ENCODE results near the gene SMYD2. TPM values are rescaled to one million over a fixed set of nuclear protein-coding genes. Genes with fewer than 3 reads are reported as not detected.

Gene SMYD2
- total RNA-seq, 1 experiment from 2014 or later = 27.2 TPM

- no peak for TF ChIP-seq SIN3A (IDR thresholded peaks at IDR 0.05; ENCODE audit: low read depth)
- TF ChIP-seq CEBPB (IDR thresholded peaks at IDR 0.05; ENCODE audit: low read depth) = no peak
- TF ChIP-seq EZH2 (IDR thresholded peaks at IDR 0.05) = no peak
- TF ChIP-seq FOSL1 (IDR thresholded peaks at IDR 0.05; ENCODE audit: low read depth) = no peak
- no peak for TF ChIP-seq POLR2AphosphoS5 (IDR thresholded peaks at IDR 0.05; ENCODE audit: low read depth, low read length)
- TF ChIP-seq CBX3 (IDR thresholded peaks at IDR 0.05; ENCODE audit: low read depth) = no peak
- no peak for TF ChIP-seq SP1 (IDR thresholded peaks at IDR 0.05; ENCODE audit: low read depth)
- no peak for TF ChIP-seq ZNF274 (IDR thresholded peaks at IDR 0.05; ENCODE audit: low read depth, low read length)
- no peak for TF ChIP-seq MAX (IDR thresholded peaks at IDR 0.05)
- TF ChIP-seq EZH2phosphoT487 (IDR thresholded peaks at IDR 0.05; ENCODE audit: borderline replicate concordance) = no peak
Observed at GRCh38 chr1:214296860-214297745, 16.1 kb downstream of the SMYD2 start (continued).

GRCh38 chr1:214300149-214300780, 19.3 kb downstream of the SMYD2 start:
- no peak overlapping the region for H3K4me3 ChIP-seq (replicated peaks in 1 of 2; ENCODE audit: low read depth in 1 of 2, low read length in 2 of 2)
- no peaks in the 10 kb centered on the region for H3K4me1 ChIP-seq (ENCODE audit: control insufficient read depth in 1 of 2, insufficient read depth in 2 of 2, low read length in 2 of 2)
- DNase-seq (ENCODE audit: low read depth, low spot score) = no peak
- ChIA-PET POLR2A (no interaction called here), CTCF (no interaction called here), RAD21 (ENCODE audit: low non-redundant PET in 1 of 2, low total read pairs in 2 of 2, uncharacterized antibody in 2 of 2, unreplicated experiment in 2 of 2) (no interaction called here)
- intact Hi-C loops (cut with micrococcal nuclease) = no loop called here
- H3K27me3 ChIP-seq (ENCODE audit: insufficient read depth, low read length) = no peaks in the 10 kb centered on the region
- H3K9me2 ChIP-seq (ENCODE audit: insufficient read depth) = no peaks in the 10 kb centered on the region
- no peaks in the 10 kb centered on the region for H3K36me3 ChIP-seq (ENCODE audit: control insufficient read depth in 1 of 2, insufficient read depth in 2 of 2, low read length in 2 of 2)
- no peak overlapping the region for H2AFZ ChIP-seq (ENCODE audit: low read depth, low read length, poor library complexity, severe bottlenecking)
- no peak overlapping the region for H3K4me2 ChIP-seq (ENCODE audit: low read length)
- no peaks in the 10 kb centered on the region for H3K9me3 ChIP-seq (ENCODE audit: control insufficient read depth in 1 of 2, insufficient read depth in 1 of 2, low read depth in 1 of 2, low read length in 2 of 2)
- H3K79me2 ChIP-seq (ENCODE audit: insufficient read depth, low read length) = peaks cover 7% of the 10 kb centered on the region; the same call in 1 of the 2 replicates
- ATAC-seq = no peak
- no TSS peak for BruUV-seq (replicated peaks)
- no peak overlapping the region for H3K9ac ChIP-seq (ENCODE audit: low read length)
- H3K27ac ChIP-seq (ENCODE audit: low read depth, low read length) = no peak overlapping the region
- no peaks in the 10 kb centered on the region for H4K20me1 ChIP-seq (ENCODE audit: insufficient read depth)
- TF ChIP-seq JUND (IDR thresholded peaks at IDR 0.05) (no peak), ZNF274 (IDR thresholded peaks at IDR 0.05; ENCODE audit: low read depth, low read length) (no peak), ZFX (IDR thresholded peaks at IDR 0.05) (no peak), POLR2A (IDR thresholded peaks at IDR 0.05; ENCODE audit: borderline replicate concordance, extremely low read depth, insufficient read depth, insufficient read length) (no peak), EZH2 (IDR thresholded peaks at IDR 0.05) (no peak), EZH2phosphoT487 (IDR thresholded peaks at IDR 0.05; ENCODE audit: borderline replicate concordance) (no peak), ELF1 (IDR thresholded peaks at IDR 0.05; ENCODE audit: borderline replicate concordance, low read depth) (no peak), ZBTB33 (IDR thresholded peaks at IDR 0.05; ENCODE audit: extremely low read depth, insufficient replicate concordance, low read length) (no peak), REST (IDR thresholded peaks at IDR 0.05; ENCODE audit: low read depth) (no peak), SIN3A (IDR thresholded peaks at IDR 0.05; ENCODE audit: low read depth) (no peak), SP1 (IDR thresholded peaks at IDR 0.05; ENCODE audit: low read depth) (no peak), RAD21 (IDR thresholded peaks at IDR 0.05; ENCODE audit: low read depth) (no peak), CBX3 (IDR thresholded peaks at IDR 0.05; ENCODE audit: low read depth) (no peak), POLR2AphosphoS5 (IDR thresholded peaks at IDR 0.05; ENCODE audit: low read depth, low read length) (no peak), TCF7L2 (IDR thresholded peaks at IDR 0.05; ENCODE audit: borderline replicate concordance, extremely low read depth, insufficient read depth, insufficient read length) (no peak), CEBPB (IDR thresholded peaks at IDR 0.05; ENCODE audit: low read depth) (no peak)
